ENCODE data around the gene ANXA11.
A peak's percentile ranks its signal among the peaks of the same experiment; 100 is the strongest.
"Not testable (repeated sequence)": the region's sequence is repeated elsewhere in the genome, so short reads cannot be mapped to it uniquely, and the experiment has no call there.

Gene ANXA11

DNA sequence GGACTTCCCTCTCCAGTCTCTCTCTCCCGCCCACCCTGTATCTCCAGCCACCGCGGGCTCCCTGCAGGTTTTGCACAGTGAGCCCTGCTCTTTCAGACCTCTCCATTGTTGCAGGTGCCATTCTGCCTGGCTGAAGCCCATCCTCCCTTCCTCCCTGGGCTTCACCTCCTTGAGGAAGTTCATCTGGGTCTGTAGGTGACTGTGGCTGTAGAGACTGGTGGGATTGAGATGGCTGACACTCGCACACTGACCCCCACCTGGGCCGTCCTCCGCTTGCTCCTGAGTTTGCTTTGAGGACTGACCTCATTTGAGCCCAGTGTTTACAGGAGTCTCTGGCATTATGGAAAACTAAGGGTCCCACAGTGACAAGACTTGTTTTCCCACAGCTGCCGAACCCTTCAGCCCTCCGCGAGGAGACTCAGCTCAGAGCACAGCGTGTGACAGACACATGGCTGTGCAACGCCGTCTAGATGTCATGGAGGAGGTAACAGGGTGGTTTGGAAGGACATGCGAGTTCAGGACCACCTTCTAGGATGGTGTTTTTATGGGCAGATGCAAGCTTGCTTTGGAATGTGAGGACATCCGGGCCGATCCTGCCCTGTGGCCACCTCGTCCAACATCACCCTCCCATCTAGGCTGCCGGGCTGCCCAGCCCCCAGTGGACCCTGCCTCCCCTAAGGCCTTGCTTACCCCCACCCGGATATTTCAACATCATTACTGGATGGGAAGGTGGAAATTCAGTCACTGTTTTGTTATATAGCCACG lies 63.5 kb downstream of the ANXA11 start:
- no peak overlapping the region for H3K4me3 ChIP-seq (ENCODE audit: low read length)
- no peak for DNase-seq (ENCODE audit: low read depth)
- TF ChIP-seq, protein P1, sequence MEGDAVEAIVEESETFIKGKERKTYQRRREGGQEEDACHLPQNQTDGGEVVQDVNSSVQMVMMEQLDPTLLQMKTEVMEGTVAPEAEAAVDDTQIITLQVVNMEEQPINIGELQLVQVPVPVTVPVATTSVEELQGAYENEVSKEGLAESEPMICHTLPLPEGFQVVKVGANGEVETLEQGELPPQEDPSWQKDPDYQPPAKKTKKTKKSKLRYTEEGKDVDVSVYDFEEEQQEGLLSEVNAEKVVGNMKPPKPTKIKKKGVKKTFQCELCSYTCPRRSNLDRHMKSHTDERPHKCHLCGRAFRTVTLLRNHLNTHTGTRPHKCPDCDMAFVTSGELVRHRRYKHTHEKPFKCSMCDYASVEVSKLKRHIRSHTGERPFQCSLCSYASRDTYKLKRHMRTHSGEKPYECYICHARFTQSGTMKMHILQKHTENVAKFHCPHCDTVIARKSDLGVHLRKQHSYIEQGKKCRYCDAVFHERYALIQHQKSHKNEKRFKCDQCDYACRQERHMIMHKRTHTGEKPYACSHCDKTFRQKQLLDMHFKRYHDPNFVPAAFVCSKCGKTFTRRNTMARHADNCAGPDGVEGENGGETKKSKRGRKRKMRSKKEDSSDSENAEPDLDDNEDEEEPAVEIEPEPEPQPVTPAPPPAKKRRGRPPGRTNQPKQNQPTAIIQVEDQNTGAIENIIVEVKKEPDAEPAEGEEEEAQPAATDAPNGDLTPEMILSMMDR (conservative IDR thresholded peaks at IDR 0.05; ENCODE audit: low read depth, low read length): no peak

DNA sequence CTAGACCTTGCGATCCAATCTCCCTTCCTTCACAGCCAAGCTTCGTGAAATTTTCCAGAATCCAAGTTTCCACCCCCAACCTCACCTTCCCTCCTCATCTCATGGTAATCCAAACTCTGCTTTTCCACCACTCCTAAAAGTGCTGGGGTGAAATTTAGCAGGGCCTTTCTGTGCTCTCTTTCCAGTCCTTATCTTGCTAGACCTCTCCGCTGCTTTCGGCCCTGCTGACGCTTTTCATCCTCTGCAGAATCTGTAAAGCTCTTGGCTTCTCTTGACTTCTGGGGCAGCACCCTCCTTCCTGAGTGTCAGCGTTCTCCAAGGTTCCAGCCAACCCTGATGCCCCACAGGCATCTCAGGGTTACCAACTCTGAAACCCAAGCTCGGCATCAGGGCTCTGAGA lies 65.1 kb downstream of the ANXA11 start:
- no peak for DNase-seq (ENCODE audit: low read depth)
- H3K4me3 ChIP-seq (ENCODE audit: low read length): no peak overlapping the region
- TF ChIP-seq, protein P1 (conservative IDR thresholded peaks at IDR 0.05; ENCODE audit: low read depth, low read length): no peak

DNA sequence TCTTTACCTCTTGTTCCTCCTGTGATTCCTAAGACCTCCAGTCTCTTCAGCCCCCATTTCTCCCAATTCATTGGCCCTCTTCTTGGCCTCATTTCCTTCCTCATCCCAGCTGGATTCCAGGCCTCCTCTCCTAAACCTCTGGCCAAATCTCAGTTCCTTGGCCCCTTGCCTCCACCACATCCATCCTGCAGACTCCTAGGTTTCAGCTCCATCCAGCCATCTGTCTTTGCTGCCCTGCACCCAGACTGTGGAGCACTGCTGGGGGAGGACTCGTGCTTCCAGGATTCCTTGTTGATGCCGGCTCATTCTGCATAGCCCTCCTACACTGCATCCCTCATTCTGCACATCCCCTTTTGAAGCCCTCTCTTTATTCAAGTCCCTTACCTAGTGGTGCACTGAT lies 66.1 kb downstream of the ANXA11 start:
- TF ChIP-seq, protein P1 (conservative IDR thresholded peaks at IDR 0.05; ENCODE audit: low read depth, low read length): no peak
- no peak overlapping the region for H3K4me3 ChIP-seq (ENCODE audit: low read length)
- no peak for DNase-seq (ENCODE audit: low read depth)

DNA sequence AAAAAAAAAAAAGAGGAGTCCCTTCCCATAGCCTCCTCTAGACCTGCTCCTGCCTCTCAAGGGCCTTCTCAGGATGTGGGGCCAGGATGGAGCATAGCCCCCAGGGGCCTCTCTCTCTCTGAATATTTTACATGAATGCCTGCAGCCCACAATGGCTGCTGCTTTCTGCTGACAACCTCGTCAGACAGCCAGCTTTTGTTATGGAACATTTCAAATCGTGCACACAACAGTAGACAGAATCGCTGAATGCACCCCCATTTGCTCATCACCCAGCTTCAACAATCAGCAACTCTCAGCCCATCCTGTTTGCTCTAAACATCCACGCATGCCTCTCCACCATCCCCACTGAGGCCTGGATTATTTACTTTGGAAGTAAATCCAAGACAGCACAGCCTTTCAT lies 67.4 kb downstream of the ANXA11 start:
- H3K4me3 ChIP-seq (ENCODE audit: low read length): no peak overlapping the region
- TF ChIP-seq, protein P1 (conservative IDR thresholded peaks at IDR 0.05; ENCODE audit: low read depth, low read length): no peak
- DNase-seq (ENCODE audit: low read depth): no peak

DNA sequence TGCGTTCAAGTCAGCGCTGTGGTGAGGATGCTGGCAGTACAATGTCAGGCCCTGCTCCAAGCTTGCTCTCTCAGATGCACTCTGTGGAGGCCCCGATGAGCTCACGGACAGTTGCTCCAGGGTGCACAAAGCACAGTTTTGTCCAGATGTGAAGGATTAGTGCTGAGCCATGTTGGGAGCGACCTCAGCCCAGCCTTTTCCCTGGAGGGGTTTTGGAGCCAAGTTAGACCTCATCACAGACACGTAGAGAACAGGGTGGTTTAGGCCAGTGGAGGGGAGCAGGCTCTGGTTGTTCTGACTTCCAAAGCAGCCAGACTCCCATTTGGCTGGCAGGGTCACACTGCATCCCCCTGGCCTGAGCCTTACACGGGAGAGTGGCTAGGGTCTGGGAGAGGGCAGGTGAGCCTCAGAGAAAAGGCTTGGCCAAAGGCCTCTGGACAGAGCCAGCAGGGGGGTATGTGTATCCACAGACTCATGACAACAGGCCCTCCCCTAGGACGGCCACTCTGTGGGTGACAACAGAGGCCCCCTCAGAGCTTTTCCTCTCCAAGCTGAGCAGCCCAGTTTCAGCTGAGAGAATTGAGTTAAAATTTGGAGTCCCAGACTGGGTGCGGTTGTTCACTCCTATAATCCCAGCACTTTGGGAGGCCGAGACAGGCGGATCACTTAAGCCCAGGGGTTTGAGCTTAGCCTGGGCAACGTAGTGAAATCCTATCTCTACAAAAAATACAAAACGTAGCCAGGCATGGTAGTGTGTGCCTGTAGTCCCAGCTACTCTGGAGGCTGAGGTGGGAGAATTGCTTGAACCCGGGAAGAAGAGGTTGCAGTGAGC lies 68.1 kb downstream of the ANXA11 start:
- H3K4me3 ChIP-seq (ENCODE audit: low read length): no peak overlapping the region
- no peak for DNase-seq (ENCODE audit: low read depth)
- TF ChIP-seq, protein P1 (conservative IDR thresholded peaks at IDR 0.05; ENCODE audit: low read depth, low read length): no peak

DNA sequence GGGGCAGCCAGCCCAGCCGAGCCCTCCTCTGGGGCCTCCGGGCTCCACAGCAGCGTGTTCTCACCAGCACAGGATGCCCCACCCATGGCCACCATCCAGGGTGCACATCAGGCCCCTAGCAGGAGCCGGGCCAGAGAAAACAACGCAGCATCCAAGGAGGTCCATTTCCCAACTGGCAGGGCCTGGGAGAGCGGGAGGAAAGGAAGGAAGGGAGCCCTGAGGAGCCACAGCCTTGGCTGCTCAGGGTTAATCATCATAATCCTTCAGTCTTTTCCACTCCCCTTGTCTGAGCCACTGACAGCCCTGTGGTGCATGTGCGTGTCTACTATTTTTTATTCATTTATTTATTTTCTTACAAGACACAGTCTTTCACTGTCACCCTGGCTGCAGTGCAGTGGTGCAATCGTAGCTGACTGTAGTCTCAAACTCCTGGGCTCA lies 69.2 kb downstream of the ANXA11 start:
- no peak overlapping the region for H3K4me3 ChIP-seq (ENCODE audit: low read length)
- peak; percentile 30 for DNase-seq (ENCODE audit: low read depth)
- TF ChIP-seq, protein P1 (conservative IDR thresholded peaks at IDR 0.05; ENCODE audit: low read depth, low read length): no peak

DNA sequence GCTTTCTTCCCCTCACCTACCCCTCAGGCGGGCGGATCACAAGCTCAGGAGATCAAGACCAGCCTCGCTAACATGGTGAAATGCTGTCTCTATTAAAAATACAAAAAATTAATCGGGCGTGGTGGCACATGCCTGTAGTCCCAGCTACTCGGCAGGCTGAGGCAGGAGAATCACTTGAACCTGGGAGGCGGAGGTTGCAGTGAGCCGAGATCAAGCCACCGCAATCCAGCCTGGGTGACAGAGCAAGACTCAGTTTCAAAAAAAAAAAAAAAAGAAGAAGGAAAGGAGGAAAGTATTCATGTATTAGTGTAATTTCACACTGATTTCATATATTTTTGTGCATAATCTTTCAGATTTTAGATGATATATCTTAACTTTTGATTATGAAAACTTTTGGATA lies 71.7 kb downstream of the ANXA11 start:
- not testable (repeated sequence) for DNase-seq (ENCODE audit: low read depth)
- H3K4me3 ChIP-seq (ENCODE audit: low read length): peak overlapping the region; percentile 62
